H1 (cell line): ENCODE data around the gene ATP6V1B1. TPM values are rescaled to one million over a fixed set of nuclear protein-coding genes. Genes with fewer than 3 reads are reported as not detected.
A peak's percentile ranks its signal among the peaks of the same experiment; 100 is the strongest.

ENCODE experiments used
- BCL11A ChIP-seq, 2 experiments: IDR thresholded peaks; one replicate each; pipeline ENCODE4 v1.6.1; 2011; ENCODE audit warnings: low read depth in 2 of 2, low read length in 2 of 2, mild to moderate bottlenecking in 2 of 2
- CEBPB ChIP-seq: IDR thresholded peaks from 2 replicates; pipeline ENCODE4 v1.6.1; 2012; ENCODE audit warnings: low read depth, low read length
- CHD2 ChIP-seq: IDR thresholded peaks from 2 replicates; pipeline ENCODE4 v1.6.1; 2012; ENCODE audit warnings: low read length, improper control_type of control experiment
- JUND ChIP-seq: IDR thresholded peaks from 2 replicates; pipeline ENCODE4 v1.6.1; 2011; ENCODE audit warnings: mild to moderate bottlenecking, improper control_type of control experiment, low read length
- MAFK ChIP-seq: IDR thresholded peaks from 2 replicates; pipeline ENCODE4 v1.6.1; 2012; ENCODE audit warnings: low read depth, mild to moderate bottlenecking, improper control_type of control experiment, low read length
- NRF1 ChIP-seq: IDR thresholded peaks from 2 replicates; pipeline ENCODE4 v1.6.1; 2011; ENCODE audit warnings: mild to moderate bottlenecking, low read depth, low read length, improper control_type of control experiment
- POLR2A ChIP-seq, 2 experiments: IDR thresholded peaks; 1 replicate in 1 of 2; 2 replicates in 1 of 2; pipeline ENCODE4 v1.6.1; 2011; ENCODE audit warnings: low read depth in 2 of 2, low read length in 2 of 2, mild to moderate bottlenecking in 2 of 2; ENCODE audit errors: control extremely low read depth in 1 of 2
- POLR2AphosphoS5 ChIP-seq: IDR thresholded peaks from 2 replicates; pipeline ENCODE4 v1.6.1; 2011; ENCODE audit warnings: low read depth, low read length
- RAD21 ChIP-seq, 2 experiments: IDR thresholded peaks in 1 of 2; conservative IDR thresholded peaks in 1 of 2; 2 replicates each; pipeline ENCODE4 v1.6.1; 2011; ENCODE audit warnings: low read depth in 2 of 2, low read length in 2 of 2, improper control_type of control experiment in 1 of 2, inconsistent platforms in 1 of 2, mild to moderate bottlenecking in 1 of 2, moderate library complexity in 1 of 2
- RFX5 ChIP-seq: IDR thresholded peaks from 2 replicates; pipeline ENCODE4 v1.6.1; 2011; ENCODE audit warnings: low read depth, low read length, improper control_type of control experiment, borderline replicate concordance
- RNF2 ChIP-seq: fragments of 200-900, 300-1000 bp; sonication (generic); IDR thresholded peaks from 2 replicates; pipeline ENCODE4 v1.7.1; 2016; ENCODE audit warnings: borderline replicate concordance, low read depth, mild to moderate bottlenecking, antibody characterized with exemption, low read length; ENCODE audit not compliant: poor library complexity, severe bottlenecking; ENCODE audit errors: missing control alignments
- SP1 ChIP-seq: IDR thresholded peaks from 2 replicates; pipeline ENCODE4 v1.6.1; 2011; ENCODE audit warnings: low read depth, low read length
- SP4 ChIP-seq: IDR thresholded peaks from 2 replicates; pipeline ENCODE4 v1.6.1; 2012; ENCODE audit warnings: low read length, inconsistent platforms
- SUZ12 ChIP-seq: fragments of 200-600 bp; sonication (generic); IDR thresholded peaks from 2 replicates; pipeline ENCODE4 v1.6.1; 2012; ENCODE audit warnings: mild to moderate bottlenecking, inconsistent platforms, low read length, moderate library complexity, mixed read lengths
- TAF7 ChIP-seq: optimal IDR thresholded peaks from 2 replicates; pipeline ENCODE3; 2011; ENCODE audit warnings: low read depth, mild to moderate bottlenecking, inconsistent platforms, low read length, moderate library complexity, borderline replicate concordance
- YY1 ChIP-seq: IDR thresholded peaks from 2 replicates; pipeline ENCODE4 v1.6.1; 2011; ENCODE audit warnings: low read depth, mild to moderate bottlenecking, low read length
- polyA plus RNA-seq, 7 experiments: library from polyadenylated mRNA; depleted of rRNA in 3 of 7; stranded (reverse) in 5 of 7; unstranded in 2 of 7; fragments of >200 nt in 5 of 7; fragments of 200-250 nt in 2 of 7; gene quantifications; 1 replicate in 5 of 7; 2 replicates in 1 of 7; 4 replicates in 1 of 7; pipeline versions ENCODE4 v1.2.1 to v1.2.3, GENCODE V29; 2011 to 2013; ENCODE audit warnings: missing spikeins in 2 of 7, mixed read lengths in 2 of 7
- total RNA-seq: library from RNA; stranded (reverse); fragmentation: NEBNext Ultra II Directional; extraction: Animal tissue kit (Norgen Biotek cat#: 25700); gene quantifications from 2 replicates; pipeline ENCODE4 v1.2.1, GENCODE V29; 2021
- TF ChIP-seq, protein P1 (sequence below), 3 experiments: IDR thresholded peaks; 1 replicate in 2 of 3; 2 replicates in 1 of 3; pipeline versions ENCODE4 v1.5.1 to v1.6.1; 2011; ENCODE audit warnings: low read length in 3 of 3, mild to moderate bottlenecking in 3 of 3, inconsistent platforms in 2 of 3, low read depth in 1 of 3, moderate library complexity in 1 of 3; ENCODE audit not compliant: insufficient read depth in 1 of 3; ENCODE audit errors: control extremely low read depth in 1 of 3
- TF ChIP-seq, protein P2 (sequence below): IDR thresholded peaks from 2 replicates; pipeline ENCODE4 v1.6.1; 2012; ENCODE audit warnings: low read length, inconsistent platforms
- TF ChIP-seq, protein P3 (sequence below): IDR thresholded peaks from 2 replicates; pipeline ENCODE4 v1.6.1; 2011; ENCODE audit warnings: low read depth, mild to moderate bottlenecking, low read length; ENCODE audit not compliant: insufficient read depth

ATP6V1B1 gene
- total and polyA plus RNA-seq, 2 of the 8 experiments (the other 6 are each of a cell fraction or from before 2014, with no cell fraction given), result not detected

DNA sequence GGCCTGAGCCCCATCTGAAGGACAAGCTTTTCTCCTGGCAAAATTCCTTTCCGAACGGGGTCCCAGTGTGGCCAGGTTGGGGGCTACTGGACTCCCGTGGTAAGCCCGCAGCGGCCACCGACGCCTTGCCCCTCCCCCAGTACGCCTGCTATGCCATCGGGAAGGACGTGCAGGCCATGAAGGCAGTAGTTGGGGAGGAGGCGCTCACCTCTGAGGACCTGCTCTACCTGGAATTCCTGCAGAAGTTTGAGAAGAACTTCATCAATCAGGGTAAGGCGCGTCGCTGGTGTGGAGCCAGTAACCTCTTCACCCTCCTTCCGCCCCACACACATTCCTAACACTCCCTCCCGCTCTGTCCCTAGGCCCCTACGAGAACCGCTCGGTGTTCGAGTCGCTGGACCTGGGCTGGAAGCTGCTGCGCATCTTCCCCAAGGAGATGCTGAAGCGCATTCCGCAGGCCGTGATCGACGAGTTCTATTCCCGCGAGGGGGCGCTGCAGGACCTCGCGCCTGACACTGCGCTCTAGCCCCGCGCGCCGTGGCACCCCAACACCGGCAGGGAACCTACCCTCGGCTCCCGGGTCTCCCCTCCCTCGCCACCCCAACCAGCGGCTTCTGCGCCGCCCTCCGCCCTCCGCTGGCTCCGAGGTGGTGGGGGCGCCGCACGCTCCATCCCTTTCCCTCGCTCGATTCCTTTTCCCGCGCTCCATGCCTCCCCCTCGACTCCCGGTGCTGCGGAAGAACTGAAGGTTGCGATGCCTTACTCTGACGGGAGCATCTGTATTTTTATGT lies 29.1 kb downstream of the ATP6V1B1 start (continued):
- TF ChIP-seq RAD21 (IDR thresholded peaks at IDR 0.05 in 1 of 2, conservative IDR thresholded peaks at IDR 0.05 in 1 of 2; ENCODE audit: low read depth in 2 of 2, low read length in 2 of 2) (peak; percentile 71 to 75), JUND (peak; percentile 49; the same call in 1 of the 2 replicates), YY1 (peak; percentile 54; the same call in 1 of the 2 replicates), CHD2 (no peak), SP1 (no peak), POLR2A (IDR thresholded peaks at IDR 0.05; ENCODE audit: control extremely low read depth in 1 of 2, low read depth in 2 of 2, low read length in 2 of 2) (no peak), POLR2AphosphoS5 (no peak), TAF7 (no peak), RFX5 (no peak), MAFK (no peak), BCL11A (IDR thresholded peaks at IDR 0.05; ENCODE audit: low read depth in 2 of 2, low read length in 2 of 2) (no peak), RNF2 (no peak), NRF1 (peak; percentile 20; the same call in 1 of the 2 replicates), SP4 (no peak), SUZ12 (peak; percentile 30; the same call in 1 of the 2 replicates), CEBPB (no peak)
- TF ChIP-seq, protein P1, sequence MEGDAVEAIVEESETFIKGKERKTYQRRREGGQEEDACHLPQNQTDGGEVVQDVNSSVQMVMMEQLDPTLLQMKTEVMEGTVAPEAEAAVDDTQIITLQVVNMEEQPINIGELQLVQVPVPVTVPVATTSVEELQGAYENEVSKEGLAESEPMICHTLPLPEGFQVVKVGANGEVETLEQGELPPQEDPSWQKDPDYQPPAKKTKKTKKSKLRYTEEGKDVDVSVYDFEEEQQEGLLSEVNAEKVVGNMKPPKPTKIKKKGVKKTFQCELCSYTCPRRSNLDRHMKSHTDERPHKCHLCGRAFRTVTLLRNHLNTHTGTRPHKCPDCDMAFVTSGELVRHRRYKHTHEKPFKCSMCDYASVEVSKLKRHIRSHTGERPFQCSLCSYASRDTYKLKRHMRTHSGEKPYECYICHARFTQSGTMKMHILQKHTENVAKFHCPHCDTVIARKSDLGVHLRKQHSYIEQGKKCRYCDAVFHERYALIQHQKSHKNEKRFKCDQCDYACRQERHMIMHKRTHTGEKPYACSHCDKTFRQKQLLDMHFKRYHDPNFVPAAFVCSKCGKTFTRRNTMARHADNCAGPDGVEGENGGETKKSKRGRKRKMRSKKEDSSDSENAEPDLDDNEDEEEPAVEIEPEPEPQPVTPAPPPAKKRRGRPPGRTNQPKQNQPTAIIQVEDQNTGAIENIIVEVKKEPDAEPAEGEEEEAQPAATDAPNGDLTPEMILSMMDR (IDR thresholded peaks at IDR 0.05; ENCODE audit: control extremely low read depth in 1 of 3, insufficient read depth in 1 of 3, low read depth in 1 of 3, low read length in 3 of 3), result peak in 2 of 3 experiments; percentile 84 to 90; a peak in 3 of 4 replicates
- TF ChIP-seq, protein P2, sequence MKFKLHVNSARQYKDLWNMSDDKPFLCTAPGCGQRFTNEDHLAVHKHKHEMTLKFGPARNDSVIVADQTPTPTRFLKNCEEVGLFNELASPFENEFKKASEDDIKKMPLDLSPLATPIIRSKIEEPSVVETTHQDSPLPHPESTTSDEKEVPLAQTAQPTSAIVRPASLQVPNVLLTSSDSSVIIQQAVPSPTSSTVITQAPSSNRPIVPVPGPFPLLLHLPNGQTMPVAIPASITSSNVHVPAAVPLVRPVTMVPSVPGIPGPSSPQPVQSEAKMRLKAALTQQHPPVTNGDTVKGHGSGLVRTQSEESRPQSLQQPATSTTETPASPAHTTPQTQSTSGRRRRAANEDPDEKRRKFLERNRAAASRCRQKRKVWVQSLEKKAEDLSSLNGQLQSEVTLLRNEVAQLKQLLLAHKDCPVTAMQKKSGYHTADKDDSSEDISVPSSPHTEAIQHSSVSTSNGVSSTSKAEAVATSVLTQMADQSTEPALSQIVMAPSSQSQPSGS, result no peak
- TF ChIP-seq, protein P3, sequence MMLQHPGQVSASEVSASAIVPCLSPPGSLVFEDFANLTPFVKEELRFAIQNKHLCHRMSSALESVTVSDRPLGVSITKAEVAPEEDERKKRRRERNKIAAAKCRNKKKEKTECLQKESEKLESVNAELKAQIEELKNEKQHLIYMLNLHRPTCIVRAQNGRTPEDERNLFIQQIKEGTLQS, result no peak
